ENCODE measurements around the gene KRTAP22-1.

Gene KRTAP22-1

GRCh38 chr21:30567617-30568016, 33.3 kb upstream of the KRTAP22-1 start:
- DNase-seq (ENCODE audit: extremely low read depth, low read depth), result no peak
- TF ChIP-seq, protein P1, sequence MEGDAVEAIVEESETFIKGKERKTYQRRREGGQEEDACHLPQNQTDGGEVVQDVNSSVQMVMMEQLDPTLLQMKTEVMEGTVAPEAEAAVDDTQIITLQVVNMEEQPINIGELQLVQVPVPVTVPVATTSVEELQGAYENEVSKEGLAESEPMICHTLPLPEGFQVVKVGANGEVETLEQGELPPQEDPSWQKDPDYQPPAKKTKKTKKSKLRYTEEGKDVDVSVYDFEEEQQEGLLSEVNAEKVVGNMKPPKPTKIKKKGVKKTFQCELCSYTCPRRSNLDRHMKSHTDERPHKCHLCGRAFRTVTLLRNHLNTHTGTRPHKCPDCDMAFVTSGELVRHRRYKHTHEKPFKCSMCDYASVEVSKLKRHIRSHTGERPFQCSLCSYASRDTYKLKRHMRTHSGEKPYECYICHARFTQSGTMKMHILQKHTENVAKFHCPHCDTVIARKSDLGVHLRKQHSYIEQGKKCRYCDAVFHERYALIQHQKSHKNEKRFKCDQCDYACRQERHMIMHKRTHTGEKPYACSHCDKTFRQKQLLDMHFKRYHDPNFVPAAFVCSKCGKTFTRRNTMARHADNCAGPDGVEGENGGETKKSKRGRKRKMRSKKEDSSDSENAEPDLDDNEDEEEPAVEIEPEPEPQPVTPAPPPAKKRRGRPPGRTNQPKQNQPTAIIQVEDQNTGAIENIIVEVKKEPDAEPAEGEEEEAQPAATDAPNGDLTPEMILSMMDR (IDR thresholded peaks at IDR 0.05; ENCODE audit: low read depth, low read length), result no peak

DNA sequence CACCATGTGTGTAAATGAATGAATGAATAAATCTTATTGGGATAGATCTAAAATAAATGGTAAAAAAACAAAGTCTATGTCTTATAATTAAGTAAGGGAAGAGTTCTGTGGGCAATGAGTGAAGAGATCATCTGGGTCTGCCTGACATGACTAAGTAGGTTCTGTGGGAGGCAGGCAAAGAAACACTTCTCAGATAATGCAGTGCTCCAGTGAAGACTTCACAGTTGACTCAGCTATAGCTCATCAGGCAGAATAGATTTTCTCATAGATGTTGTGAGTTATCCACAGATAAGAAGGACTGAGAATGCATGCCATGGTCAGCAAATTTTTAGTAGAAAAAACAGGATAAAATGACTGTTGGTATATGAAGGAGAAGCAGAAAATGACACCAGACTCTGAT, 23.1 kb upstream of the KRTAP22-1 start:
- DNase-seq (ENCODE audit: extremely low read depth, low read depth), result no peak
- TF ChIP-seq, protein P1 (IDR thresholded peaks at IDR 0.05; ENCODE audit: low read depth, low read length), result no peak

- TF ChIP-seq, protein P1 (IDR thresholded peaks at IDR 0.05; ENCODE audit: low read depth, low read length), result no peak
- no peak for DNase-seq (ENCODE audit: extremely low read depth, low read depth)
Observed at GRCh38 chr21:30579346-30579745, 21.5 kb upstream of the KRTAP22-1 start.

- no peak for DNase-seq (ENCODE audit: extremely low read depth, low read depth)
- TF ChIP-seq, protein P1 (IDR thresholded peaks at IDR 0.05; ENCODE audit: low read depth, low read length), result no peak
Observed at GRCh38 chr21:30580132-30580531, 20.8 kb upstream of the KRTAP22-1 start.

DNA sequence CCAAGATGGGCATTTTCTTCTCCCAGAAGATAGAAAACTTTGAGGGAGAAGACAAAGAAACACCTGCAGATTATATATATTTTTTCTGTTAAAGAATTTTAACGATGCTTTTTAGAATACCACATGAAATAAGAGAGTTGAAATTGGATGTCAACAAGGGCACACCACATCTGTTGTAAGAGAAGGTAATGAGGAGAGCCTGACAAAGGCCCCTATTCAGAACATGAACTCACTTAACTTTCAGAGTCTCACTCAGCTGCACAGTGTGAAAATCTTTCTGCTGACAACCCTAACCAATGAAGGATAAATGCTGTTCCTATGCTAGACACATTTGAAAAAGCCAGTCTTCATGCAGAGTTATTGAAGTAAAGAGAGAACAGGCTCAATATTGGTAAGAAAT, 18.0 kb upstream of the KRTAP22-1 start:
- no peak for DNase-seq (ENCODE audit: extremely low read depth, low read depth)
- TF ChIP-seq, protein P1 (IDR thresholded peaks at IDR 0.05; ENCODE audit: low read depth, low read length), result no peak

DNA sequence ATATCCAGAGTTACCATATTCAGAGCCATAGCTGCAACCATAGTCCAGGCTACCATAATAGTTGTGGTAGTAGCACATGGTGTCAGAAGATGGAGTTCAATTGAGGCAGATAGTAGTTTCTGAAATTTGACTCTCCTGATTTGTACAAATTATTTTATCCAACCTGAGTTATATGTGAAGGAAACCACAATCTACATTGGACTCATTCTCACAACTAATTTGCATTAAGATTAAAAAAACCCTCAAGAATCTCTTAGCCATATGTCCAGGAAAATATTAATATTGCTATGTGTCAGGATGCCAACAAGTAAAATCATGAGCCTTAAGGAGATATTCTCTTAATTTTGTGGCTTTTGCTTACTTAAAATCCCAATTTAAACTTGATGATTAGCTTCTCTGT, 10.6 kb upstream of the KRTAP22-1 start, which contains the start of gene KRTAP22-2:
KRTAP22-2 (minus strand) TSS at position 101 of the 400 bp plus-strand sequence.
- TF ChIP-seq, protein P1 (IDR thresholded peaks at IDR 0.05; ENCODE audit: low read depth, low read length), result no peak
- DNase-seq (ENCODE audit: extremely low read depth, low read depth), result no peak

DNA sequence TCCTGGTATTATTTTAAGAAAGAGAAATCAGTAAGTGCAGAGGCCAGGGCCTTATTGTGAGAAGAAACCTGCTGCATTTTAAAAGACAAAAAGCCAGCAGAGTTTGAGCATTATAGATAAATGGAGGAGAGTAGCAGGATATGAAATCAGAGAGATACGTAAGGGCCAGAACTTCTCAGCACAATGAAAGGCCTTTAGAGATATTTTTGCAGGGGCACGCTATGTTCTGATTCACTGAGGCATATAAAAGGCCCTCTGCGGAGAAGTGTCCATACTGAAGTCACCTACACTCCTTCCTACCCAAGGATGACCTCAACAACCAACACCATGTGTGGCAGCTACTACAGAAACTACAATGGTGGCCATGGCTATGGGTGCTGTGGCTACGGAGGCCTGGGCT, 8.7 kb upstream of the KRTAP22-1 start, which contains the start of gene KRTAP6-3:
KRTAP6-3 (plus strand) TSS at position 301 of the 400 bp plus-strand sequence; CDS start at position 307, 6 bp downstream.
- DNase-seq (ENCODE audit: extremely low read depth, low read depth), result no peak
- TF ChIP-seq, protein P1 (IDR thresholded peaks at IDR 0.05; ENCODE audit: low read depth, low read length), result no peak
